Measurements from ENCODE around the gene RBM22. TPM values are rescaled to one million over a fixed set of nuclear protein-coding genes. Genes with fewer than 3 reads are reported as not detected.

Gene RBM22
- total and polyA plus RNA-seq, 12 donors, result 18.6 to 41.0 (median 29.0) TPM

GRCh38 chr5:150700246-150700593, 642 bp downstream of the RBM22 start:
- Histone ChIP-seq H3K27ac (peak overlapping the region; percentile 77 to 100 (median 98)), H3K36me3 (peaks cover 11 to 44% (median 38%) of the 10 kb centered on the region in 9 donors), H3K27me3 (no peaks in the 10 kb centered on the region), H3K9me3 (no peaks in the 10 kb centered on the region), H3K4me1 (peaks cover 0 to 24% (median 19%) of the 10 kb centered on the region in 9 donors), H3K4me3 (peak overlapping the region; percentile 42 to 100 (median 91))
- no peak for DNase-seq
- TF ChIP-seq, protein P1, sequence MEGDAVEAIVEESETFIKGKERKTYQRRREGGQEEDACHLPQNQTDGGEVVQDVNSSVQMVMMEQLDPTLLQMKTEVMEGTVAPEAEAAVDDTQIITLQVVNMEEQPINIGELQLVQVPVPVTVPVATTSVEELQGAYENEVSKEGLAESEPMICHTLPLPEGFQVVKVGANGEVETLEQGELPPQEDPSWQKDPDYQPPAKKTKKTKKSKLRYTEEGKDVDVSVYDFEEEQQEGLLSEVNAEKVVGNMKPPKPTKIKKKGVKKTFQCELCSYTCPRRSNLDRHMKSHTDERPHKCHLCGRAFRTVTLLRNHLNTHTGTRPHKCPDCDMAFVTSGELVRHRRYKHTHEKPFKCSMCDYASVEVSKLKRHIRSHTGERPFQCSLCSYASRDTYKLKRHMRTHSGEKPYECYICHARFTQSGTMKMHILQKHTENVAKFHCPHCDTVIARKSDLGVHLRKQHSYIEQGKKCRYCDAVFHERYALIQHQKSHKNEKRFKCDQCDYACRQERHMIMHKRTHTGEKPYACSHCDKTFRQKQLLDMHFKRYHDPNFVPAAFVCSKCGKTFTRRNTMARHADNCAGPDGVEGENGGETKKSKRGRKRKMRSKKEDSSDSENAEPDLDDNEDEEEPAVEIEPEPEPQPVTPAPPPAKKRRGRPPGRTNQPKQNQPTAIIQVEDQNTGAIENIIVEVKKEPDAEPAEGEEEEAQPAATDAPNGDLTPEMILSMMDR (IDR thresholded peaks at IDR 0.05), result no peak
- intact Hi-C loops (cut with DNase I), result loop anchor here in 5 of 10 donors (1.0 to 5.0 kb wide), 4 partner anchors 26 to 138 kb away; partner anchors contain the start of gene DCTN4 (in 1 of the 5)
- 2% methylated on average over 15 of the region's 15 CpGs for WGBS, 2 donors
- ATAC-seq, result peak in 2 of 8 donors; percentile 1 to 6

GRCh38 chr5:150694612-150695011, 6.2 kb downstream of the RBM22 start:
- WGBS, 2 donors, result 86 to 87% methylated on average over 3 of the region's 3 CpGs
- H3K27me3 ChIP-seq, result no peaks in the 10 kb centered on the region
- ATAC-seq, result no peak
- intact Hi-C loops (cut with DNase I), result loop anchor here in 2 of 10 donors (10.0 kb wide), 2 partner anchors 230 to 240 kb away; no protein-coding TSS in a partner anchor
- peaks cover 0 to 13% (median 10%) of the 10 kb centered on the region in 9 donors for H3K4me1 ChIP-seq
- H3K9me3 ChIP-seq, result no peaks in the 10 kb centered on the region
- peaks cover 27 to 100% (median 76%) of the 10 kb centered on the region in 9 donors for H3K36me3 ChIP-seq
- H3K27ac ChIP-seq, result no peak overlapping the region
- no peak overlapping the region for H3K4me3 ChIP-seq
- no peak for DNase-seq
- TF ChIP-seq, protein P1 (IDR thresholded peaks at IDR 0.05), result no peak

GRCh38 chr5:150692276-150692675, 8.6 kb downstream of the RBM22 start:
- WGBS, 2 donors, result 81 to 86% methylated on average over 3 of the region's 3 CpGs
- no peaks in the 10 kb centered on the region for H3K9me3 ChIP-seq
- H3K4me1 ChIP-seq, result no peaks in the 10 kb centered on the region
- peaks cover 18 to 99% (median 62%) of the 10 kb centered on the region in 9 donors for H3K36me3 ChIP-seq
- H3K27me3 ChIP-seq, result no peaks in the 10 kb centered on the region
- H3K4me3 ChIP-seq, result no peak overlapping the region
- intact Hi-C loops (cut with DNase I), result loop anchor here in 2 of 10 donors (10.0 kb wide), 2 partner anchors 227 to 237 kb away; no protein-coding TSS in a partner anchor
- DNase-seq, result no peak
- no peak for ATAC-seq
- H3K27ac ChIP-seq, result no peak overlapping the region
- TF ChIP-seq, protein P1 (IDR thresholded peaks at IDR 0.05), result no peak

- Histone ChIP-seq H3K27ac (no peak overlapping the region), H3K4me3 (no peak overlapping the region), H3K9me3 (no peaks in the 10 kb centered on the region), H3K36me3 (peaks cover 11 to 94% (median 52%) of the 10 kb centered on the region in 9 donors), H3K4me1 (no peaks in the 10 kb centered on the region), H3K27me3 (no peaks in the 10 kb centered on the region)
- DNase-seq (no peak), ATAC-seq (no peak)
- intact Hi-C loops (cut with DNase I), result loop anchor here in 2 of 10 donors (10.0 kb wide), 2 partner anchors 226 to 236 kb away; no protein-coding TSS in a partner anchor
- TF ChIP-seq, protein P1 (IDR thresholded peaks at IDR 0.05), result no peak
- WGBS, 2 donors, result 77 to 78% methylated on average over 6 of the region's 6 CpGs
These were observed 10.1 kb downstream of the RBM22 start for GRCh38 chr5:150690760-150691159.
